ENCODE results near the gene RALGAPA1.

The RALGAPA1 gene

GRCh38 chr14:35704793-35705493 is 104.2 kb downstream of the RALGAPA1 start:
- TF ChIP-seq SPI1 (IDR thresholded peaks at IDR 0.05; ENCODE audit: borderline replicate concordance, low read depth) (no peak), GABPA (IDR thresholded peaks at IDR 0.05; ENCODE audit: low read depth) (no peak), REST (IDR thresholded peaks at IDR 0.05; ENCODE audit: insufficient replicate concordance, low read depth) (no peak), POLR2AphosphoS5 (IDR thresholded peaks at IDR 0.05; ENCODE audit: low read depth) (no peak), CTCF (IDR thresholded peaks at IDR 0.05; ENCODE audit: insufficient read depth, low read length) (no peak)
- H3K27me3 ChIP-seq (ENCODE audit: insufficient read depth, poor library complexity, severe bottlenecking) = no peaks in the 10 kb centered on the region
- no peak for DNase-seq (ENCODE audit: low read depth in 1 of 2, low spot score in 1 of 2)
- H3K27ac ChIP-seq (replicated peaks) = no peak overlapping the region
- no peak overlapping the region for H3K4me3 ChIP-seq (replicated peaks; ENCODE audit: insufficient read depth, low read length)

GRCh38 chr14:35701531-35701930 is 107.6 kb downstream of the RALGAPA1 start:
- no peaks in the 10 kb centered on the region for H3K27me3 ChIP-seq (ENCODE audit: insufficient read depth, poor library complexity, severe bottlenecking)
- DNase-seq (ENCODE audit: low read depth in 1 of 2, low spot score in 1 of 2) = no peak
- H3K27ac ChIP-seq (replicated peaks) = no peak overlapping the region
- H3K4me3 ChIP-seq (replicated peaks; ENCODE audit: insufficient read depth, low read length) = no peak overlapping the region
- no peak for TF ChIP-seq SPI1 (IDR thresholded peaks at IDR 0.05; ENCODE audit: borderline replicate concordance, low read depth)
- TF ChIP-seq CTCF (IDR thresholded peaks at IDR 0.05; ENCODE audit: insufficient read depth, low read length) = no peak
- TF ChIP-seq GABPA (IDR thresholded peaks at IDR 0.05; ENCODE audit: low read depth) = no peak
- no peak for TF ChIP-seq POLR2AphosphoS5 (IDR thresholded peaks at IDR 0.05; ENCODE audit: low read depth)
- no peak for TF ChIP-seq REST (IDR thresholded peaks at IDR 0.05; ENCODE audit: insufficient replicate concordance, low read depth)

- H3K27ac ChIP-seq (replicated peaks) = no peak overlapping the region
- no peak for DNase-seq (ENCODE audit: low read depth in 1 of 2, low spot score in 1 of 2)
Observed at GRCh38 chr14:35699791-35700444, 109.2 kb downstream of the RALGAPA1 start.

More at GRCh38 chr14:35699791-35700444, 109.2 kb downstream of the RALGAPA1 start:
- Histone ChIP-seq H3K4me3 (replicated peaks; ENCODE audit: insufficient read depth, low read length) (no peak overlapping the region), H3K27me3 (ENCODE audit: insufficient read depth, poor library complexity, severe bottlenecking) (no peaks in the 10 kb centered on the region)
- TF ChIP-seq REST (IDR thresholded peaks at IDR 0.05; ENCODE audit: insufficient replicate concordance, low read depth) = no peak
- no peak for TF ChIP-seq GABPA (IDR thresholded peaks at IDR 0.05; ENCODE audit: low read depth)
- TF ChIP-seq CTCF (IDR thresholded peaks at IDR 0.05; ENCODE audit: insufficient read depth, low read length) = no peak
- no peak for TF ChIP-seq POLR2AphosphoS5 (IDR thresholded peaks at IDR 0.05; ENCODE audit: low read depth)
- TF ChIP-seq SPI1 (IDR thresholded peaks at IDR 0.05; ENCODE audit: borderline replicate concordance, low read depth) = no peak
